K562 (cell line): ENCODE data around the gene PRPSAP1. TPM values are rescaled to one million over a fixed set of nuclear protein-coding genes. Genes with fewer than 3 reads are reported as not detected.

ENCODE experiments used
- ARHGAP35 ChIP-seq: fragments of 450-650 bp; IDR thresholded peaks from 2 replicates; pipeline ENCODE4 v1.6.1; 2018; ENCODE audit not compliant: partially characterized antibody
- ELF4 ChIP-seq: fragments of 450-650 bp; formaldehyde crosslinking; IDR thresholded peaks from 2 replicates; pipeline ENCODE4 v1.4.0; 2022; ENCODE audit warnings: missing genetic modification characterization
- ESRRA ChIP-seq: fragments of 450-650 bp; IDR thresholded peaks from 2 replicates; pipeline ENCODE4 v1.6.1; 2014; ENCODE audit warnings: low read depth, mild to moderate bottlenecking, moderate library complexity, borderline replicate concordance
- FOXP1 ChIP-seq: sonication (generic); formaldehyde crosslinking; IDR thresholded peaks from 2 replicates; pipeline ENCODE4 v1.8.0; 2022; ENCODE audit warnings: mild to moderate bottlenecking, missing genetic modification reagents
- FOXP4 ChIP-seq: sonication (generic); formaldehyde crosslinking; IDR thresholded peaks from 2 replicates; pipeline ENCODE4 v1.8.0; 2022; ENCODE audit warnings: mild to moderate bottlenecking, missing genetic modification reagents, borderline replicate concordance
- HDAC1 ChIP-seq, 2 experiments: fragments of 450-650 bp; IDR thresholded peaks; 2 replicates each; pipeline ENCODE4 v1.6.1; 2016 to 2017; ENCODE audit warnings: inconsistent platforms in 1 of 2, mild to moderate bottlenecking in 1 of 2, moderate library complexity in 1 of 2
- HDGF ChIP-seq: fragments of 450-650 bp; IDR thresholded peaks from 2 replicates; pipeline ENCODE4 v1.6.1; 2016
- HEY1 ChIP-seq: fragments of 250-450 bp; sonication (Bioruptor Pico); IDR thresholded peaks from 2 replicates; pipeline ENCODE4 v1.5.0; 2020; ENCODE audit warnings: mild to moderate bottlenecking, moderate library complexity, borderline replicate concordance
- MCM2 ChIP-seq: fragments of 450-650 bp; IDR thresholded peaks from 2 replicates; pipeline ENCODE4 v1.6.1; 2017; ENCODE audit warnings: low read depth, mild to moderate bottlenecking
- MLLT1 ChIP-seq, 2 experiments: fragments of 450-650 bp; IDR thresholded peaks; 2 replicates each; pipeline ENCODE4 v1.6.1; 2016
- NFIC ChIP-seq: fragments of 450-650 bp; IDR thresholded peaks from 2 replicates; pipeline ENCODE4 v1.6.1; 2017; ENCODE audit warnings: mild to moderate bottlenecking, inconsistent platforms
- PHB2 ChIP-seq: fragments of 450-650 bp; IDR thresholded peaks from 2 replicates; pipeline ENCODE4 v1.6.1; 2017; ENCODE audit warnings: low read depth
- PHF20 ChIP-seq: fragments of 450-650 bp; IDR thresholded peaks from 2 replicates; pipeline ENCODE4 v1.6.1; 2018; ENCODE audit not compliant: partially characterized antibody
- PURB ChIP-seq: sonication (generic); formaldehyde crosslinking; IDR thresholded peaks from 2 replicates; pipeline ENCODE4 v1.9.0; 2021; ENCODE audit warnings: low read depth, mild to moderate bottlenecking, missing genetic modification reagents
- RBM39 ChIP-seq: fragments of 200-400 bp; formaldehyde crosslinking; optimal IDR thresholded peaks from 2 replicates; pipeline ENCODE3; 2018; ENCODE audit warnings: low read depth, low read length
- SMARCA5 ChIP-seq: fragments of 450-650 bp; IDR thresholded peaks from 2 replicates; pipeline ENCODE4 v1.6.1; 2016
- STAT5B ChIP-seq: fragments of 250-450 bp; sonication (Bioruptor Pico); IDR thresholded peaks from 2 replicates; pipeline ENCODE4 v1.8.0; 2021; ENCODE audit warnings: mild to moderate bottlenecking, inconsistent platforms
- THAP12 ChIP-seq: fragments of 250-450 bp; sonication (Bioruptor Pico); IDR thresholded peaks from 2 replicates; pipeline ENCODE4 v1.9.0; 2021; ENCODE audit warnings: mild to moderate bottlenecking, inconsistent platforms
- ZBTB43 ChIP-seq: sonication (generic); formaldehyde crosslinking; IDR thresholded peaks from 2 replicates; pipeline ENCODE4 v1.8.0; 2023; ENCODE audit warnings: mild to moderate bottlenecking, missing genetic modification reagents
- polyA plus RNA-seq, 8 experiments: library from polyadenylated mRNA; depleted of rRNA in 4 of 8; stranded (reverse) in 5 of 8; unstranded in 3 of 8; fragments of >200 nt; fragmentation: Nextera tagmentation in 2 of 8; fragmentation: Illumina TruSeq in 1 of 8; extraction: Ambion mirVana in 2 of 8; extraction: Trizol in 1 of 8; gene quantifications; 2 replicates each; pipeline versions ENCODE4 v1.2.1 to v1.2.3, GENCODE V29; 2011 to 2014; ENCODE audit warnings: inconsistent platforms in 1 of 8, missing spikeins in 1 of 8
- total RNA-seq, 7 experiments: library from RNA; depleted of rRNA in 6 of 7; stranded (reverse); fragments of >200 nt in 6 of 7; fragmentation: Illumina TruSeq in 2 of 7; extraction: Trizol in 2 of 7; gene quantifications; 2 replicates each; pipeline versions ENCODE4 v1.2.1 to v1.2.3, GENCODE V29; 2011 to 2021; ENCODE audit warnings: low replicate concordance in 1 of 7

PRPSAP1 gene
- total and polyA plus RNA-seq, 9 of the 15 experiments (the other 6 are each of a cell fraction or from before 2014, with no cell fraction given) = 21.9 to 77.1 (median 40.8) TPM

GRCh38 chr17:76277300-76278267 lies 76.1 kb downstream of the PRPSAP1 start (continued):
- TF ChIP-seq ZBTB43 (CRISPR knock-in tag) (peak; percentile 79; the same call in 1 of the 2 replicates), PHF20 (peak; percentile 41), FOXP1 (CRISPR knock-in tag) (no peak), STAT5B (CRISPR knock-in tag) (no peak), HDGF (peak; percentile 76; the same call in 1 of the 2 replicates), ESRRA (no peak), MLLT1 (IDR thresholded peaks at IDR 0.05) (0 out of 4 replicates have a peak, but pooled peaks have one; percentile 43 to 46), MCM2 (no peak), NFIC (peak; percentile 16; the same call in 1 of the 2 replicates), ELF4 (peak; percentile 63; the same call in 1 of the 2 replicates), SMARCA5 (peak; percentile 30; the same call in 1 of the 2 replicates), FOXP4 (CRISPR knock-in tag) (no peak), PHB2 (peak; percentile 45; the same call in 1 of the 2 replicates), PURB (no peak), THAP12 (no peak), ARHGAP35 (peak; percentile 77), HDAC1 (IDR thresholded peaks at IDR 0.05) (peak in 1 of 2 experiments; percentile 61; a peak in 2 of 4 replicates), RBM39 (no peak), HEY1 (no peak)
